IMR-90 (cell line): ENCODE measurements around the gene CATSPER3.
"Not testable (repeated sequence)": the region's sequence is repeated elsewhere in the genome, so short reads cannot be mapped to it uniquely, and the experiment has no call there.

Source experiments
- BHLHE40 ChIP-seq: fragments of 150-350 bp; IDR thresholded peaks from 2 replicates; pipeline ENCODE4 v1.6.1; 2016; ENCODE audit warnings: mild to moderate bottlenecking, low read depth, low read length
- CEBPB ChIP-seq: IDR thresholded peaks from 2 replicates; pipeline ENCODE4 v1.6.1; 2012; ENCODE audit warnings: low read depth, low read length, improper control_type of control experiment
- CTCF ChIP-seq: conservative IDR thresholded peaks from 2 replicates; pipeline ENCODE4 v1.5.1; 2012; ENCODE audit warnings: mild to moderate bottlenecking, low read depth, low read length, improper control_type of control experiment
- FOS ChIP-seq: fragments of 150-350 bp; IDR thresholded peaks from 2 replicates; pipeline ENCODE4 v1.6.1; 2016; ENCODE audit warnings: low read depth, low read length
- MAFK ChIP-seq: IDR thresholded peaks from 2 replicates; pipeline ENCODE4 v1.6.1; 2012; ENCODE audit warnings: low read depth, low read length, improper control_type of control experiment
- MAZ ChIP-seq: IDR thresholded peaks from 2 replicates; pipeline ENCODE4 v1.6.1; 2012; ENCODE audit warnings: low read depth, mild to moderate bottlenecking, low read length, improper control_type of control experiment, moderate library complexity, borderline replicate concordance
- MXI1 ChIP-seq: IDR thresholded peaks from 2 replicates; pipeline ENCODE4 v1.6.1; 2012; ENCODE audit warnings: low read depth, mild to moderate bottlenecking, low read length, moderate library complexity, borderline replicate concordance
- POLR2A ChIP-seq: IDR thresholded peaks from 2 replicates; pipeline ENCODE4 v1.6.1; 2012; ENCODE audit warnings: mild to moderate bottlenecking, low read depth, low read length
- RAD21 ChIP-seq: IDR thresholded peaks from 2 replicates; pipeline ENCODE4 v1.6.1; 2012; ENCODE audit warnings: low read length, improper control_type of control experiment
- RCOR1 ChIP-seq: IDR thresholded peaks from 2 replicates; pipeline ENCODE4 v1.6.1; 2012; ENCODE audit warnings: mild to moderate bottlenecking, low read length, improper control_type of control experiment; ENCODE audit not compliant: insufficient replicate concordance
- RFX5 ChIP-seq: IDR thresholded peaks from 2 replicates; pipeline ENCODE4 v1.8.0; 2012; ENCODE audit warnings: low read depth, mild to moderate bottlenecking, low read length, moderate library complexity
- SMC3 ChIP-seq: fragments of 150-350 bp; IDR thresholded peaks from 2 replicates; pipeline ENCODE4 v1.6.1; 2016; ENCODE audit warnings: low read depth, mild to moderate bottlenecking, antibody characterized with exemption, low read length, moderate library complexity
- USF2 ChIP-seq: fragments of 150-350 bp; IDR thresholded peaks from 2 replicates; pipeline ENCODE4 v1.6.1; 2017; ENCODE audit warnings: mild to moderate bottlenecking, antibody characterized with exemption, low read length, low read depth

GRCh38 chr5:134990183-134990582, 22.5 kb downstream of the CATSPER3 start:
- not testable (repeated sequence) for TF ChIP-seq CEBPB, RCOR1, CTCF, POLR2A, RAD21, BHLHE40, MAZ, SMC3, MAFK, FOS, RFX5, MXI1, USF2
